ENCODE results near the gene DGLUCY.
"Not testable (repeated sequence)": the region's sequence is repeated elsewhere in the genome, so short reads cannot be mapped to it uniquely, and the experiment has no call there.

Gene DGLUCY

DNA sequence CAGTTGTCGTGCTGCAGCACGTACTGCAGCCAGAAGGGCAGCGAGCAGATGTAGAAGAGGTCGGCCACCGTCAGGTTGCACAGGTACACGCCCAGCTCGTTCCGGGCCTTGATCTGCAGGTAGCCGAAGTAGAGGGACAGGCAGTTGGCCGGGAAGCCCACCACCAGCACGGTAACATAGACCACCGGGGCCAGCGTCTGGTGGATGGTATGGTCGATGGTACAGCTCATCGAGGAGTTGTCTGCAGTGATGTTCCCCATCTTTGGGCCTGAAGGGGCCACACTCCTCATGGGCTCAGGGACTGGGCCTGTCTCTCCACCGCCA, 120.9 kb downstream of the DGLUCY start:
- Histone ChIP-seq H3K9ac (ENCODE audit: low read length) (no peak overlapping the region), H3K36me3 (ENCODE audit: control insufficient read depth, insufficient read depth, low read length) (no peaks in the 10 kb centered on the region), H3K4me1 (ENCODE audit: control insufficient read depth, insufficient read depth, low read length) (no peaks in the 10 kb centered on the region), H3K27me3 (ENCODE audit: control insufficient read depth, insufficient read depth, low read length) (no peaks in the 10 kb centered on the region), H3K4me3 (ENCODE audit: low read depth, low read length) (no peak overlapping the region), H3K27ac (ENCODE audit: low read depth, low read length) (no peak overlapping the region), H3K9me3 (ENCODE audit: control insufficient read depth, insufficient read depth, low read depth, low read length) (0 out of 2 replicates have a peak, but pooled peaks cover 4% of the 10 kb centered on the region)

DNA sequence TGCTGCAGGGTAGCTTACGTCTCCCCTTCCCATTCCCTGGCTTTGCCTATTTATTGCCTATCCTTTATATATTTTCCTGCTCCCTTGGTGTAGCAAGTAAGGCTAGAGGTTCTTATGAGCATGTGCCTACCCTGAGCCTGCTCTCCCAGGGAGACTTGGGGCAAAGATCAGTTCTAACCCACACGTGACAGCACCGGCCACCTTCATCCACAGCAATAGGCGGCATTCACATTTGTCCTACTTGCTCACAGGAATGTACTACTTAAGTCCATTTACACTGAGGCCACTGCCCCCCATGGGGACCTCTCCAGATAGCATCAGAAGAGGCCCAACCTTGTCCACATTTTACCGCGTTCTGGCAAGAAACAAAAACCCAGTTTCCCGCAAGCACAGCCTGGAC, 122.0 kb downstream of the DGLUCY start:
- Histone ChIP-seq H3K4me1 (ENCODE audit: control insufficient read depth, insufficient read depth, low read length) (no peaks in the 10 kb centered on the region), H3K9me3 (ENCODE audit: control insufficient read depth, insufficient read depth, low read depth, low read length) (no peaks in the 10 kb centered on the region), H3K27ac (ENCODE audit: low read depth, low read length) (no peak overlapping the region), H3K27me3 (ENCODE audit: control insufficient read depth, insufficient read depth, low read length) (no peaks in the 10 kb centered on the region), H3K4me3 (ENCODE audit: low read depth, low read length) (no peak overlapping the region), H3K9ac (ENCODE audit: low read length) (no peak overlapping the region), H3K36me3 (ENCODE audit: control insufficient read depth, insufficient read depth, low read length) (no peaks in the 10 kb centered on the region)

DNA sequence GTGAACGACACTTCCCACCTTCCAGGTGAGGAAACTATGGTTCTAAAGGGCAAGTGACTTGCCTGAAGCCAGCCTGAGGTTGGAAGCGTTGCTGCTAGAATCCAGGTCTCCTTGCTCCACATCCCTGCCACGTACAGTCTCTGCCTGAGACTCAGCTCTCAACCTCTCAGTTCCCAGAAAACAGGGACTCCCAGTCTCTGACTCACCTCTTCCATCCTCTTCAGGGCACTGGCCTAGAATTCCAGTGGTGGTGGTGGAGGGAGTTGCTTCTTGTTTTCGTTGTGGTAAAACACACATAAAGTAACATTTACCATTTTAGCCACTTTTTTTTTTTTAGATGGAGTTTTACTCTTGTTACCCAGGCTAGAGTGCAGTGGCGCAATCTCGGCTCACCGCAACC, 123.3 kb downstream of the DGLUCY start:
- Histone ChIP-seq H3K27me3 (ENCODE audit: control insufficient read depth, insufficient read depth, low read length) (peaks cover 5% of the 10 kb centered on the region; the same call in 1 of the 2 replicates), H3K9ac (ENCODE audit: low read length) (no peak overlapping the region), H3K4me1 (ENCODE audit: control insufficient read depth, insufficient read depth, low read length) (no peaks in the 10 kb centered on the region), H3K4me3 (ENCODE audit: low read depth, low read length) (no peak overlapping the region), H3K9me3 (ENCODE audit: control insufficient read depth, insufficient read depth, low read depth, low read length) (no peaks in the 10 kb centered on the region), H3K36me3 (ENCODE audit: control insufficient read depth, insufficient read depth, low read length) (no peaks in the 10 kb centered on the region), H3K27ac (ENCODE audit: low read depth, low read length) (no peak overlapping the region)

DNA sequence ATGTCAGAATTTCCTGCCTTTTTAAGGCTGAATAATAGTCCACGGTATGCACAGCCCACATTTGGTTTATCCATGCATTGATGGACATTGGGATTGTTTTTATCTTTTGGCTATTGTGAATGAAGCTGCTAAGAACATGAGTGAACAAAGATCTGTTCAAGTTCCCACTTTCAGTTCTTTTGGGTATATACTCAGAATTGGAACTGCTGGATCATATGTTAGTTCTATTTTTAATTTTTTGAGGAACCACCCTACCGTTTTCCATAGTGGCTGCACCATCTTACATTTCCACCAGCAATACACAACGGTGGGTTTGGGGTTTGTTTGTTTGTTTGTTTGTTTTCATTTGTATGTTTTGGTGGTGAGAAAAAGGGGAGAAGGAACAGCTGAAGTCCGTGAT, 124.2 kb downstream of the DGLUCY start:
- Histone ChIP-seq H3K27me3 (ENCODE audit: control insufficient read depth, insufficient read depth, low read length) (peaks cover 5% of the 10 kb centered on the region; the same call in 1 of the 2 replicates), H3K36me3 (ENCODE audit: control insufficient read depth, insufficient read depth, low read length) (no peaks in the 10 kb centered on the region), H3K9ac (ENCODE audit: low read length) (no peak overlapping the region), H3K4me3 (ENCODE audit: low read depth, low read length) (no peak overlapping the region), H3K9me3 (ENCODE audit: control insufficient read depth, insufficient read depth, low read depth, low read length) (no peaks in the 10 kb centered on the region), H3K4me1 (ENCODE audit: control insufficient read depth, insufficient read depth, low read length) (no peaks in the 10 kb centered on the region), H3K27ac (ENCODE audit: low read depth, low read length) (no peak overlapping the region)

DNA sequence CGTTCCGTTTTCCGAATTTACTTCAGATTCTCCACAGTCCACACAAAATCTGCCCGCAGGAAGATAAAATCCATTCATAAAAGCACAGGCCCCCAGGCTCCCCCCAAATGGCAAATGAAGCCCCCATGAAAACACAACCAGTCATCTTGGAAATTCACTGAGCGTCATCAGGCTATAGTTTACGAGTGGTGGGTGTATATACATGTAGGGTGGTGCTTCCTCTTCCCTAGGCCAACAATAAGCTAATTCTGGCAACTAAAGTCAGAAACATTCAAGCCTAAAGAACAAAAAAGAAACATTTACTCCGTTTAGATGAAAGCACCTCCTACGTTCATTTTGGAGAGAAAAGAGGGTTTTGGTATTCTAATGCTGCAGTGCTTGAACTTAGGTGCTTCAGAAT, 124.8 kb downstream of the DGLUCY start:
- no peaks in the 10 kb centered on the region for H3K36me3 ChIP-seq (ENCODE audit: control insufficient read depth, insufficient read depth, low read length)
- H3K4me3 ChIP-seq (ENCODE audit: low read depth, low read length): no peak overlapping the region
- no peak overlapping the region for H3K9ac ChIP-seq (ENCODE audit: low read length)
- no peak overlapping the region for H3K27ac ChIP-seq (ENCODE audit: low read depth, low read length)
- H3K4me1 ChIP-seq (ENCODE audit: control insufficient read depth, insufficient read depth, low read length): no peaks in the 10 kb centered on the region
- no peaks in the 10 kb centered on the region for H3K9me3 ChIP-seq (ENCODE audit: control insufficient read depth, insufficient read depth, low read depth, low read length)
- peaks cover 5% of the 10 kb centered on the region; the same call in 1 of the 2 replicates for H3K27me3 ChIP-seq (ENCODE audit: control insufficient read depth, insufficient read depth, low read length)

DNA sequence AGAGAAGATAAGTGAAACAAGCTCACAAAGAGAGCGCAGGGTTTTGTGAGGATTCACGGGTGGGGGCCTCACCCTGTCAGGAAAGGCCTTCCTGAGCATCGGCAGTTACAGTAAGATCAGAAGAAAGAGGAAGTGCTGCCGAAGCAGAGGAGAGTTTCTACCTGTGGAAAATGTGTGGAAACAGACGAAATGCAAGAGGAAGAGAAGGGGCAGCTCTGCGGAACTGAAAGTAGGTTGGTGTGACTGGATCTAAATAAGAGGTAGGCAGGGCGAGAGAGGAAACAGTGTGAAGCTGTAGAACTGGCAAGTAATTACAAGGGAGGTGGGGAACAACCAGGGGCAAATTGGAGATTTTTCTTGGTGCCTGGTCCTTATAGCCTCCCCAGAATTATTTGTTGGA, 128.0 kb downstream of the DGLUCY start:
- Histone ChIP-seq H3K4me1 (ENCODE audit: control insufficient read depth, insufficient read depth, low read length) (no peaks in the 10 kb centered on the region), H3K27ac (ENCODE audit: low read depth, low read length) (no peak overlapping the region), H3K9ac (ENCODE audit: low read length) (no peak overlapping the region)

DNA sequence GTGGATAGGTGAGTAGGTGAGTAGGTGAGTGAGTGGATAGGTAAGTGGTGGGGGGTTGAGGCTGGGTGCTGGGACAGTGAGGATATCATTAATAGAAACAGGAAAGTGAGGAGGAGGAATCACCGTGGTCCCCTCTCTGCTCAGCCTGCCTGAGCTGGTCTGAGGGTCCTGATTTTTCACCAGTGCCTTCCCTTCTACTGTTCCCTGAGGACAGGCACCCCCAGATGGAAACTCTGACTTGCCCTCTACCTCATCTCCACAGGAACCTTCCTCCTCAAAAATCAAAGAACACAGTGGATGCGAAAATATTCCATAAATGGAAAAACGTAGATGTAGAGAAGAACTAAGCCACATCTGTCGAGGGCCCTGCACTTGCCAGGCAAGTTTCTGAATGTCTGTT, 128.8 kb downstream of the DGLUCY start:
- peaks cover 5% of the 10 kb centered on the region; the same call in 1 of the 2 replicates for H3K27me3 ChIP-seq (ENCODE audit: control insufficient read depth, insufficient read depth, low read length)
- H3K27ac ChIP-seq (ENCODE audit: low read depth, low read length): no peak overlapping the region
- H3K9ac ChIP-seq (ENCODE audit: low read length): no peak overlapping the region
- no peaks in the 10 kb centered on the region for H3K36me3 ChIP-seq (ENCODE audit: control insufficient read depth, insufficient read depth, low read length)
- H3K4me1 ChIP-seq (ENCODE audit: control insufficient read depth, insufficient read depth, low read length): no peaks in the 10 kb centered on the region
- no peak overlapping the region for H3K4me3 ChIP-seq (ENCODE audit: low read depth, low read length)
- H3K9me3 ChIP-seq (ENCODE audit: control insufficient read depth, insufficient read depth, low read depth, low read length): no peaks in the 10 kb centered on the region

More for the DNA sequence above, 128.0 kb downstream of the DGLUCY start:
- H3K36me3 ChIP-seq (ENCODE audit: control insufficient read depth, insufficient read depth, low read length): no peaks in the 10 kb centered on the region
- H3K4me3 ChIP-seq (ENCODE audit: low read depth, low read length): no peak overlapping the region
- peaks cover 5% of the 10 kb centered on the region; the same call in 1 of the 2 replicates for H3K27me3 ChIP-seq (ENCODE audit: control insufficient read depth, insufficient read depth, low read length)
- H3K9me3 ChIP-seq (ENCODE audit: control insufficient read depth, insufficient read depth, low read depth, low read length): no peaks in the 10 kb centered on the region

DNA sequence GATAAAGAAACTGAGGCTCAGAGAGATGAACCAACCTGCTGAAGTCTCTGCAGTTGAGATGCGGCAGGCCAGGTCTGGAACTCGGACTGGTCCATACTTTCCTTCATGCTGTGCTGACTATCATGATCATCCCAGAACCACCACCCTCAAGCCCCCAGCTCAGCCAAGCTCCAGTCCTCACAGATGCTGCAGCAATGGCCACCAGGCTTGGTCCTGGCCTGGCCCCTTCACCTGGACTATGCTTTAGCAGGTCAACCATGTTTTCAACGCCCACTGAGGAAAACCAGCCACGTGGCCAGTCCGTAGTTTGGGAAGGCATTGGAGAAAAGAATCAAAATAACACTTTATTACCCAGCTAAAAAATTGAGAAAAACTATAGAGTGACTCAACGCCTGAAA, 129.2 kb downstream of the DGLUCY start:
- Histone ChIP-seq H3K9me3 (ENCODE audit: control insufficient read depth, insufficient read depth, low read depth, low read length) (no peaks in the 10 kb centered on the region), H3K4me3 (ENCODE audit: low read depth, low read length) (no peak overlapping the region), H3K36me3 (ENCODE audit: control insufficient read depth, insufficient read depth, low read length) (no peaks in the 10 kb centered on the region), H3K9ac (ENCODE audit: low read length) (no peak overlapping the region), H3K4me1 (ENCODE audit: control insufficient read depth, insufficient read depth, low read length) (no peaks in the 10 kb centered on the region), H3K27me3 (ENCODE audit: control insufficient read depth, insufficient read depth, low read length) (peaks cover 5% of the 10 kb centered on the region; the same call in 1 of the 2 replicates), H3K27ac (ENCODE audit: low read depth, low read length) (no peak overlapping the region)

DNA sequence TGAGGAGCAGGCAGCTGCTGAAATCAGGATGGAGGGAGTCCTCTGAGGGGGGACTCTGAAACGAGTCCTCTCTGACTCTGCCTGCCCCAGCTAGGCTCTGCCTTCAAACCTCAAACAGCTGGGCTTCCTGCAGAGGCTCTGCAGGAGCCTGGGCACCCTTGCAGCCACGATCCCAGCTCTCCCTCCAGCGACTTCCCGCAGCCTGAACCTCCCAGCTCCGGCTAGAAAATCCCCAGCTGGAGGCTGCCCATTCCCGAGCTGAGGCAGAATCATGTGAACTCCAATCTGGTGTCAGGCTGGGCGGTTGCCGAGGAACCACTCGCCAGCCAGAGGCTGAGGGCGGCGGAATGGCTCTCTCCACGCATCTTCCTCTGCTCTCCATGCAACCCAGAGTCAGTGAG, 130.6 kb downstream of the DGLUCY start, which contains the start of gene GPR68:
TSS of gene GPR68 (minus strand) at position 204 of the 401 bp plus-strand sequence. CDS start 9,654 bp downstream, outside the sequence.
- no peaks in the 10 kb centered on the region for H3K9me3 ChIP-seq (ENCODE audit: control insufficient read depth, insufficient read depth, low read depth, low read length)
- H3K9ac ChIP-seq (ENCODE audit: low read length): no peak within 1 kb of the TSS
- no peak within 1 kb of the TSS for H3K4me3 ChIP-seq (ENCODE audit: low read depth, low read length)
- peaks cover 5% of the 10 kb centered on the region; the same call in 1 of the 2 replicates for H3K27me3 ChIP-seq (ENCODE audit: control insufficient read depth, insufficient read depth, low read length)
- no peaks in the 10 kb centered on the region for H3K36me3 ChIP-seq (ENCODE audit: control insufficient read depth, insufficient read depth, low read length)
- no peak within 1 kb of the TSS for H3K27ac ChIP-seq (ENCODE audit: low read depth, low read length)
- no peaks in the 10 kb centered on the region for H3K4me1 ChIP-seq (ENCODE audit: control insufficient read depth, insufficient read depth, low read length)

DNA sequence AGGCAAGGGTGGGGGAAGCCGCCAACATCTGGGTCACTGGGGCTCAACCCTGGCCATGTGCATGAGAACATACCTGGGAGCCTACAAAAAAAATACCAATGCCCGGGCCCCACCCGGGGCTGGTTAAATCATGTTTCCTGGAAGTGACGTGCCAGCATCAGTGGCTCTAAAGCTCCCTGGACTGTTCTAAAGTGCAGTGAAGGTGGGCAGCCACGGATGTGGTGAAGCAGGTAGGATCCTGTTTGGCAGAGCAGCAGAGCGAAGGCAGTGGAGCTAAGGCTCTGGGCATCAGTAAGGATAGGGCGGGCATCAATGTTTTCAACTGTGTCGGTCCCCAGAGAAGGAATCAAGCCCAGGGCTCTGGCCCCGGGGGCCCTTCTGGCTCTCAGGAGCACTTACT, 131.2 kb downstream of the DGLUCY start:
- Histone ChIP-seq H3K36me3 (ENCODE audit: control insufficient read depth, insufficient read depth, low read length) (no peaks in the 10 kb centered on the region), H3K9me3 (ENCODE audit: control insufficient read depth, insufficient read depth, low read depth, low read length) (no peaks in the 10 kb centered on the region), H3K4me3 (ENCODE audit: low read depth, low read length) (no peak overlapping the region), H3K4me1 (ENCODE audit: control insufficient read depth, insufficient read depth, low read length) (no peaks in the 10 kb centered on the region), H3K27me3 (ENCODE audit: control insufficient read depth, insufficient read depth, low read length) (peaks cover 5% of the 10 kb centered on the region; the same call in 1 of the 2 replicates), H3K9ac (ENCODE audit: low read length) (no peak overlapping the region), H3K27ac (ENCODE audit: low read depth, low read length) (no peak overlapping the region)

DNA sequence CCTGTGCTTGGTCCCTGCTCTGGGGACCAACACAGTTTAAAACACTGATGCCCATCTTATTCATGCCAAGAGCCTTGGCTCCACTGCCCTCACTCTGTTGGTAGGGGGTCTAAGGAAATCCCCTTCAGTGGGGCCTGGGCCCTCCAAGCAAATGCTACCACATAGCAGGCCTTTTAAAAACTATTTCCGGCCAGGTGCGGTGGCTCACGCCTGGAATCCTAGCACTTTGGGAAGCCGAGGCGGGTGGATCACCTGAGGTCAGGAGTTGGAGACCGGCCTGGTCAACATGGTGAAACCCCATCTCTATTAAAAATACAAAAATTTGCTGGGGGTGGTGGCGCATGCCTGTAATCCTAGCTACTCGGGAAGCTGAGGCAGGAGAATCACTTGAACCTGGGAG, 131.7 kb downstream of the DGLUCY start:
- H3K36me3 ChIP-seq (ENCODE audit: control insufficient read depth, insufficient read depth, low read length); H3K4me1 ChIP-seq (ENCODE audit: control insufficient read depth, insufficient read depth, low read length); H3K9me3 ChIP-seq (ENCODE audit: control insufficient read depth, insufficient read depth, low read depth, low read length); H3K27ac ChIP-seq (ENCODE audit: low read depth, low read length); H3K27me3 ChIP-seq (ENCODE audit: control insufficient read depth, insufficient read depth, low read length); H3K9ac ChIP-seq (ENCODE audit: low read length); H3K4me3 ChIP-seq (ENCODE audit: low read depth, low read length): not testable (repeated sequence)
